Suprapubic skin (tissue), 4 donors: ENCODE results near the gene CYP19A1.

Experiments used
- CTCF ChIP-seq, 2 donors: fragments of 200-600 bp in 1 of 2; fragments of 450-650 bp in 1 of 2; sonication (generic) in 1 of 2; IDR thresholded peaks; one replicate each; pipeline ENCODE4 v1.5.1; 2016 to 2019; ENCODE audit warnings: antibody characterized with exemption in 2 of 2, mild to moderate bottlenecking in 1 of 2, moderate library complexity in 1 of 2
- EP300 ChIP-seq: sonication (generic); formaldehyde crosslinking; IDR thresholded peaks from one replicate; pipeline ENCODE4 v1.6.1; 2017; ENCODE audit warnings: antibody characterized with exemption
- POLR2A ChIP-seq, 2 donors: fragments of 450-650 bp; IDR thresholded peaks; one replicate each; pipeline ENCODE4 v1.6.1; 2017; ENCODE audit warnings: antibody characterized with exemption in 2 of 2, mild to moderate bottlenecking in 2 of 2, moderate library complexity in 2 of 2
- POLR2AphosphoS5 ChIP-seq, 3 donors: sonication (generic); formaldehyde crosslinking; IDR thresholded peaks; one replicate each; pipeline ENCODE4 v1.6.1; 2017; ENCODE audit warnings: antibody characterized with exemption in 3 of 3

- TF ChIP-seq CTCF (IDR thresholded peaks at IDR 0.05) (no peak), POLR2A (IDR thresholded peaks at IDR 0.05) (no peak), EP300 (no peak), POLR2AphosphoS5 (IDR thresholded peaks at IDR 0.05) (no peak)
Measured at GRCh38 chr15:51279391-51279790, 59.0 kb downstream of the CYP19A1 start.
